HepG2 (cell line): ENCODE measurements around the gene ALDH2. TPM values are rescaled to one million over a fixed set of nuclear protein-coding genes. Genes with fewer than 3 reads are reported as not detected.

Source experiments
- ARID2 ChIP-seq: sonication (generic); formaldehyde crosslinking; IDR thresholded peaks from 2 replicates; pipeline ENCODE4 v1.8.1; 2022; ENCODE audit warnings: mild to moderate bottlenecking, missing genetic modification reagents, borderline replicate concordance
- CHD2 ChIP-seq: IDR thresholded peaks from 2 replicates; pipeline ENCODE4 v1.6.1; 2011; ENCODE audit warnings: low read depth, low read length, improper control_type of control experiment
- ELF1 ChIP-seq: sonication (generic); formaldehyde crosslinking; IDR thresholded peaks from 2 replicates; pipeline ENCODE4 v1.4.0; 2020; ENCODE audit warnings: missing genetic modification reagents
- HES4 ChIP-seq: sonication (generic); formaldehyde crosslinking; IDR thresholded peaks from 2 replicates; pipeline ENCODE4 v1.9.0; 2021; ENCODE audit warnings: mild to moderate bottlenecking, missing genetic modification reagents, borderline replicate concordance
- HNF1B ChIP-seq: sonication (generic); formaldehyde crosslinking; IDR thresholded peaks from 2 replicates; pipeline ENCODE4 v1.5.1; 2020; ENCODE audit warnings: mild to moderate bottlenecking, moderate library complexity, missing genetic modification reagents
- PLRG1 ChIP-seq: fragments of 450-650 bp; conservative IDR thresholded peaks from 2 replicates; pipeline ENCODE4 v1.6.1; 2016
- RFXAP ChIP-seq: sonication (generic); formaldehyde crosslinking; IDR thresholded peaks from 2 replicates; pipeline ENCODE4 v1.4.0; 2020; ENCODE audit warnings: missing genetic modification reagents, borderline replicate concordance
- ZBTB34 ChIP-seq: sonication (generic); formaldehyde crosslinking; IDR thresholded peaks from 2 replicates; pipeline ENCODE4 v1.8.0; 2022; ENCODE audit warnings: mild to moderate bottlenecking, missing genetic modification reagents
- ZNF557 ChIP-seq: sonication (generic); formaldehyde crosslinking; IDR thresholded peaks from 2 replicates; pipeline ENCODE4 v1.4.0; 2020; ENCODE audit warnings: missing genetic modification reagents
- polyA plus RNA-seq, 8 experiments: library from polyadenylated mRNA; depleted of rRNA in 3 of 8; stranded (reverse) in 7 of 8; unstranded in 1 of 8; fragments of >200 nt; fragmentation: Illumina TruSeq in 4 of 8; extraction: Trizol in 4 of 8; gene quantifications; 2 replicates each; pipeline versions ENCODE4 v1.2.1 to v1.2.3, GENCODE V29; 2011 to 2016; ENCODE audit warnings: low read depth in 4 of 8, missing spikeins in 1 of 8, mixed read lengths in 1 of 8; ENCODE audit not compliant: insufficient read depth in 1 of 8
- total RNA-seq, 5 experiments: library from RNA; depleted of rRNA; stranded (reverse); fragments of >200 nt; fragmentation: Illumina TruSeq; extraction: Trizol; gene quantifications; 2 replicates each; pipeline ENCODE4 v1.2.3, GENCODE V29; 2016; ENCODE audit warnings: low read depth in 1 of 5
- TF ChIP-seq, protein P1 (sequence below): sonication (generic); formaldehyde crosslinking; IDR thresholded peaks from 2 replicates; pipeline ENCODE4 v1.4.0; 2020; ENCODE audit warnings: missing genetic modification reagents
- TF ChIP-seq, protein P2 (sequence below): sonication (generic); formaldehyde crosslinking; IDR thresholded peaks from 2 replicates; pipeline ENCODE4 v1.4.0; 2020; ENCODE audit warnings: missing genetic modification reagents
- TF ChIP-seq, protein P3 (sequence below): sonication (generic); formaldehyde crosslinking; IDR thresholded peaks from 2 replicates; pipeline ENCODE4 v1.8.0; 2022; ENCODE audit warnings: low read depth, missing genetic modification reagents
- TF ChIP-seq, protein P4 (sequence below): sonication (generic); formaldehyde crosslinking; conservative IDR thresholded peaks from 2 replicates; pipeline ENCODE4 v1.4.0; 2020; ENCODE audit warnings: missing genetic modification reagents

ALDH2 gene
- total and polyA plus RNA-seq, 2 of the 13 experiments (the other 11 are each of a cell fraction or from before 2014, with no cell fraction given): 78.8 to 103 TPM

DNA sequence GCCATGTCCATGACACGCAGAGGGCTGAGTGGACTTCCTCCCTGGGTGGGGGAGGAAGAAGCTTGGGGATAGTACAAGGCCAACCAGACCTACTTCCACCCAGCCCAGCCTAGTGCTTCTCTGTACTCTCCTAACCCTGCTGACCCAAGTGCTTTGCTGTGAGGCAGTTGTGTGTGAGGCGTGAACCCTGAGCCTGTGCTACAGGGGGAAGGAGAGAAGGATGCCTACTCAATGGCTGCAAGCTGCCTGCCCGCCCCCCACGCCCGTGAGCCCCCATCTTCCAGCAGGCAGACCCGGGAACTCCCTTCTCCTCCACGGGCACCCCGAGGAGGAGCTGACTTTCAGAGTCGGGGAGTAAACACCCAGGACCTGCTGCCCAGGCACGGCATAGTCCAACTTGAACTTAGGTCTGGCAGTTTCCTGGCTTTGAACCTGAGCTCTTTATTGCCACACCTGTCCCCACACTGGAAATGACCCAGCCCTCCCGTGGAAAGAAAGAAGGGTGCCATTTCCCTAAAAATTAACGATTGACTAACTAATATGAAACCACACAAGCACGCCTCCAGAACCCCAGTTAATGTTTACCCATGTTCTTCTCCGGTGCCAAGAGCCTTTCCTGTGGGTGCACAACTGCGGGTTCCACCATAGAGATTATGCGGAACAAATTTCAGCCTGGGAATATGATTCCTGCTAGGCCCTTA, 10.8 kb downstream of the ALDH2 start (continued):
- TF ChIP-seq ARID2 (CRISPR knock-in tag): peak; percentile 51; the same call in 1 of the 2 replicates
- TF ChIP-seq ZBTB34 (CRISPR knock-in tag): peak; percentile 71; the same call in 1 of the 2 replicates
- TF ChIP-seq ELF1 (CRISPR knock-in tag): peak; percentile 37; the same call in 1 of the 2 replicates
- no peak for TF ChIP-seq ZNF557
- TF ChIP-seq, protein P1, sequence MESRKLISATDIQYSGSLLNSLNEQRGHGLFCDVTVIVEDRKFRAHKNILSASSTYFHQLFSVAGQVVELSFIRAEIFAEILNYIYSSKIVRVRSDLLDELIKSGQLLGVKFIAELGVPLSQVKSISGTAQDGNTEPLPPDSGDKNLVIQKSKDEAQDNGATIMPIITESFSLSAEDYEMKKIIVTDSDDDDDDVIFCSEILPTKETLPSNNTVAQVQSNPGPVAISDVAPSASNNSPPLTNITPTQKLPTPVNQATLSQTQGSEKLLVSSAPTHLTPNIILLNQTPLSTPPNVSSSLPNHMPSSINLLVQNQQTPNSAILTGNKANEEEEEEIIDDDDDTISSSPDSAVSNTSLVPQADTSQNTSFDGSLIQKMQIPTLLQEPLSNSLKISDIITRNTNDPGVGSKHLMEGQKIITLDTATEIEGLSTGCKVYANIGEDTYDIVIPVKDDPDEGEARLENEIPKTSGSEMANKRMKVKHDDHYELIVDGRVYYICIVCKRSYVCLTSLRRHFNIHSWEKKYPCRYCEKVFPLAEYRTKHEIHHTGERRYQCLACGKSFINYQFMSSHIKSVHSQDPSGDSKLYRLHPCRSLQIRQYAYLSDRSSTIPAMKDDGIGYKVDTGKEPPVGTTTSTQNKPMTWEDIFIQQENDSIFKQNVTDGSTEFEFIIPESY (CRISPR knock-in tag): 0 out of 2 replicates have a peak, but pooled peaks have one; percentile 3
- no peak for TF ChIP-seq PLRG1
- peak; percentile 15; the same call in 1 of the 2 replicates for TF ChIP-seq RFXAP (CRISPR knock-in tag)
- TF ChIP-seq, protein P2, sequence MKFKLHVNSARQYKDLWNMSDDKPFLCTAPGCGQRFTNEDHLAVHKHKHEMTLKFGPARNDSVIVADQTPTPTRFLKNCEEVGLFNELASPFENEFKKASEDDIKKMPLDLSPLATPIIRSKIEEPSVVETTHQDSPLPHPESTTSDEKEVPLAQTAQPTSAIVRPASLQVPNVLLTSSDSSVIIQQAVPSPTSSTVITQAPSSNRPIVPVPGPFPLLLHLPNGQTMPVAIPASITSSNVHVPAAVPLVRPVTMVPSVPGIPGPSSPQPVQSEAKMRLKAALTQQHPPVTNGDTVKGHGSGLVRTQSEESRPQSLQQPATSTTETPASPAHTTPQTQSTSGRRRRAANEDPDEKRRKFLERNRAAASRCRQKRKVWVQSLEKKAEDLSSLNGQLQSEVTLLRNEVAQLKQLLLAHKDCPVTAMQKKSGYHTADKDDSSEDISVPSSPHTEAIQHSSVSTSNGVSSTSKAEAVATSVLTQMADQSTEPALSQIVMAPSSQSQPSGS (CRISPR knock-in tag): peak; percentile 51; the same call in 1 of the 2 replicates
- no peak for TF ChIP-seq CHD2
- TF ChIP-seq HNF1B (CRISPR knock-in tag): no peak; the same call in 1 of the 2 replicates
- TF ChIP-seq, protein P3, sequence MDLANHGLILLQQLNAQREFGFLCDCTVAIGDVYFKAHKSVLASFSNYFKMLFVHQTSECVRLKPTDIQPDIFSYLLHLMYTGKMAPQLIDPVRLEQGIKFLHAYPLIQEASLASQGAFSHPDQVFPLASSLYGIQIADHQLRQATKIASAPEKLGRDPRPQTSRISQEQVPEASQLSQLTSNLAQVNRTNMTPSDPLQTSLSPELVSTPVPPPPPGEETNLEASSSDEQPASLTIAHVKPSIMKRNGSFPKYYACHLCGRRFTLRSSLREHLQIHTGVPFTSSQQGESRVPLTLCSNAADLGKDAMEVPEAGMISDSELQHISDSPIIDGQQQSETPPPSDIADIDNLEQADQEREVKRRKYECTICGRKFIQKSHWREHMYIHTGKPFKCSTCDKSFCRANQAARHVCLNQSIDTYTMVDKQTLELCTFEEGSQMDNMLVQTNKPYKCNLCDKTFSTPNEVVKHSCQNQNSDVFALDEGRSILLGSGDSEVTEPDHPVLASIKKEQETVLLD (CRISPR knock-in tag): no peak
- TF ChIP-seq HES4 (CRISPR knock-in tag): no peak
- TF ChIP-seq, protein P4, sequence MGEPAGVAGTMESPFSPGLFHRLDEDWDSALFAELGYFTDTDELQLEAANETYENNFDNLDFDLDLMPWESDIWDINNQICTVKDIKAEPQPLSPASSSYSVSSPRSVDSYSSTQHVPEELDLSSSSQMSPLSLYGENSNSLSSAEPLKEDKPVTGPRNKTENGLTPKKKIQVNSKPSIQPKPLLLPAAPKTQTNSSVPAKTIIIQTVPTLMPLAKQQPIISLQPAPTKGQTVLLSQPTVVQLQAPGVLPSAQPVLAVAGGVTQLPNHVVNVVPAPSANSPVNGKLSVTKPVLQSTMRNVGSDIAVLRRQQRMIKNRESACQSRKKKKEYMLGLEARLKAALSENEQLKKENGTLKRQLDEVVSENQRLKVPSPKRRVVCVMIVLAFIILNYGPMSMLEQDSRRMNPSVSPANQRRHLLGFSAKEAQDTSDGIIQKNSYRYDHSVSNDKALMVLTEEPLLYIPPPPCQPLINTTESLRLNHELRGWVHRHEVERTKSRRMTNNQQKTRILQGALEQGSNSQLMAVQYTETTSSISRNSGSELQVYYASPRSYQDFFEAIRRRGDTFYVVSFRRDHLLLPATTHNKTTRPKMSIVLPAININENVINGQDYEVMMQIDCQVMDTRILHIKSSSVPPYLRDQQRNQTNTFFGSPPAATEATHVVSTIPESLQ: no peak
